Mucosa of descending colon (tissue), 3 donors: ENCODE data around the gene UST. TPM values are rescaled to one million over a fixed set of nuclear protein-coding genes. Genes with fewer than 3 reads are reported as not detected.

Source experiments
- ATAC-seq: fragments of 200-7000 bp; cut with Tn5 transposase; one replicate; pipeline ENCODE4 v1.9.1; 2020; ENCODE audit warnings: mild to moderate bottlenecking, moderate library complexity
- DNase-seq, 3 donors: peaks; one replicate each; pipeline ENCODE4 v3.0.0-alpha.2; 2020
- H3K36me3 ChIP-seq: fragments of 200-600 bp; one replicate; pipeline ENCODE4 v1.8.0; 2021; ENCODE audit warnings: low read depth, mild to moderate bottlenecking
- H3K4me1 ChIP-seq: fragments of 200-600 bp; one replicate; pipeline ENCODE4 v1.8.0; 2021; ENCODE audit warnings: low read depth, mild to moderate bottlenecking
- H3K4me3 ChIP-seq: fragments of 200-600 bp; one replicate; pipeline ENCODE4 v1.8.0; 2021; ENCODE audit warnings: mild to moderate bottlenecking
- H3K9me3 ChIP-seq: fragments of 200-600 bp; one replicate; pipeline ENCODE4 v1.8.0; 2021; ENCODE audit warnings: mild to moderate bottlenecking
- CTCF ChIP-seq: fragments of 200-600 bp; IDR thresholded peaks from one replicate; pipeline ENCODE4 v1.8.0; 2022; ENCODE audit warnings: antibody characterized with exemption, mild to moderate bottlenecking
- intact Hi-C, 2 donors: fragments of 100-400 bp; cut with DNase I in 1 of 2; cut with micrococcal nuclease in 1 of 2; formaldehyde crosslinking; loops; one replicate each; pipeline versions ENCODE4 v1.11.0 to v1.11.1; 2022; cut with DNase I, micrococcal nuclease
- total RNA-seq, 3 donors: library from RNA; stranded (reverse); fragmentation: NEBNext Ultra II Directional in 2 of 3; extraction: Animal tissue kit (Norgen Biotek cat#: 25700) in 2 of 3; gene quantifications; one replicate each; pipeline versions ENCODE4 v1.2.1 to v1.2.4, GENCODE V29; 2021 to 2023
- donor health status: DM: no; HTN: no; CAD: no; lungs with moderate emphysema.
- donor health status: DM: no; HTN: no; CAD: no.
- donor health status: DM: no; HTN: yes; CAD: no.

The UST gene
- total RNA-seq, 3 donors from 2014 or later: 1.1 to 16.2 (median 2.1) TPM

DNA sequence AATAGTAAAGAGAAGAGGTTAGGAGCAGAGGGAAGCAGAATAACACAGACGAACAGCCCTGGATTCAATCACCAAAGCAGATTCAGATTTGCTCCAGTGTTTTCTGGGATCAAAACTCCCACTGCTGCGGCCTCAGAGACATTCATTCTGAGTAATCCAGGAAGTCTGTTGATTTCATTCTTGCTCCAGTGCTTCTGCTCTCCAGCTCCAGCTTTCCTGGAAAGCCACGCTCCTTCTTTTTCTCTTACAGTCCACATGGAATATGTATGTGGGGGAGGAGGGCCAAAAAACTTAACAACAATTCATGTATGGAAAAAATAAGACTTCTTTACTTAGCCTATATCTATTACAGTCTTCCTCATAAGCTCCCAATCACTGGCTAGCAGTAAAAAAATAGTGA lies 26.4 kb upstream of the UST start:
- no peaks in the 10 kb centered on the region for H3K4me1 ChIP-seq
- TF ChIP-seq CTCF: no peak
- H3K4me3 ChIP-seq: no peak overlapping the region
- ATAC-seq: no peak
- DNase-seq: no peak
- intact Hi-C loops: no loop called here
- H3K36me3 ChIP-seq: no peaks in the 10 kb centered on the region
- no peaks in the 10 kb centered on the region for H3K9me3 ChIP-seq

DNA sequence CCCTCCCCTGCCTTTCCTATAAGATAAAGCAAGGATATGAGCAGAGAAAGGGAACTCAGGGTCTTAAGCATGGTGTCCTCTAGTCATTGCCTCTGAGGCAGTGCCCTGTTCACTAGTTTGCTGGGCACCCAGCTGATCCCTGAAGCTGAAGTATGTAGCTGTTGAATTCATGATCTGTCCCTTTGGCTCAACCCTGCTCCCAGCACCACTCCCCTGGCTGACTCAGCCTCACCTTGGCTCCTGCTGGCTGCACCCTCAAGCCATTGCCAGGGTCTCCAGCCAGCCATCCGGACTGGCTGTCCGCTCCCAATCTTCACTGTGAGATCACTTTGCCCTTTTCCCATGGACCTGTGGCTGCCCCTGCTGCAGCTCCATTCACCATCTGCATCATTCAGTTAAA lies 25.9 kb upstream of the UST start:
- Histone ChIP-seq H3K9me3 (no peaks in the 10 kb centered on the region), H3K4me3 (no peak overlapping the region), H3K36me3 (no peaks in the 10 kb centered on the region), H3K4me1 (no peaks in the 10 kb centered on the region)
- no peak for DNase-seq
- no peak for ATAC-seq
- TF ChIP-seq CTCF: no peak
- intact Hi-C loops: no loop called here

DNA sequence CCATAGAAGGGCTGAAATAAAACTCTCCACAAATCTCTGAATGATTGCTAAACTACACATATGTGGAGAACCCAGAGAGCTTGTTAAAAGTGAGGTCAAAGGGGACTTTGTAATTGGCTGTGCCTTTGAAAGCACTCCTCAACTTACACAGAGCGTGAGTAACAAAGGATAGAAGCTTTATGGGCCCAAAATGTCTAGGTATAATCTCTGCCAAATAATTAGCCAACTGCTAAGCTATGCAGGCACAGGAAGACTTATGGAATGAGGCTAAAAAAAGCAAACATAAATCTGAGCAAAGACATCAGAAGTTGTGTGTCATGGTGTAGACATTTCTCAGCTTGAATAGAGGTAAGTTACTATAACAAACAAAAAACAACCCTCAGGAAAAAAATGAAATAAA lies 23.3 kb upstream of the UST start:
- Histone ChIP-seq H3K4me3 (no peak overlapping the region), H3K9me3 (no peaks in the 10 kb centered on the region), H3K36me3 (no peaks in the 10 kb centered on the region), H3K4me1 (no peaks in the 10 kb centered on the region)
- intact Hi-C loops: no loop called here
- DNase-seq (no peak), ATAC-seq (no peak)
- TF ChIP-seq CTCF: no peak

DNA sequence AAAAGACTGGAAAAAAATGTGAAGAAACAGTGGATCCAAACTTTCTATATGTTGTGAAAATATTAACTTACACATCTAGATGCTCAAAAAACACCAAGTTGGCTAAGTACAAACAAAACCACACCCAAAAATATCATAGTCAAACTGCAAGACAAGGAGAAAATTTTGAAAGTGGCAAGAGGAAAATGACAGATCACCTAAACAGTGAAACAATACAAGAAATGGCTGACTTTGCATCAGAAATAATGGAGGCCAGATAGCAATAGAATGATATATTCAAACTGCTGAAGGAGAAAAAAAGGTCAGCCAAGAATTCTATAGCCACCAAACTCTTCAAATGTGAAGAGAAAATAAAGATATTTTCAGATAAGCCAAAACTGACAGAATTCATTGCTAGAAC lies 22.4 kb upstream of the UST start:
- no peak for TF ChIP-seq CTCF
- ATAC-seq (no peak), DNase-seq (no peak)
- Histone ChIP-seq H3K4me1 (no peaks in the 10 kb centered on the region), H3K9me3 (no peaks in the 10 kb centered on the region), H3K4me3 (no peak overlapping the region), H3K36me3 (no peaks in the 10 kb centered on the region)
- intact Hi-C loops: no loop called here

- ATAC-seq (no peak), DNase-seq (no peak)
- H3K9me3 ChIP-seq: no peaks in the 10 kb centered on the region
- H3K36me3 ChIP-seq: no peaks in the 10 kb centered on the region
- H3K4me1 ChIP-seq: no peaks in the 10 kb centered on the region
- no peak overlapping the region for H3K4me3 ChIP-seq
- TF ChIP-seq CTCF: no peak
- intact Hi-C loops: no loop called here
These were observed 19.7 kb upstream of the UST start for GRCh38 chr6:148727104-148727503.

- intact Hi-C loops: no loop called here
- ATAC-seq (no peak), DNase-seq (no peak)
- no peak overlapping the region for H3K4me3 ChIP-seq
- no peak for TF ChIP-seq CTCF
- no peaks in the 10 kb centered on the region for H3K9me3 ChIP-seq
- H3K4me1 ChIP-seq: no peaks in the 10 kb centered on the region
- no peaks in the 10 kb centered on the region for H3K36me3 ChIP-seq
These were observed 10.8 kb upstream of the UST start for GRCh38 chr6:148735989-148736388.
